Measurements from ENCODE around the gene NPLOC4. TPM values are rescaled to one million over a fixed set of nuclear protein-coding genes. Genes with fewer than 3 reads are reported as not detected.

NPLOC4 gene
- total and polyA plus RNA-seq, 12 donors, result 41.7 to 140 (median 80.3) TPM

GRCh38 chr17:81662002-81662401 is 25.1 kb upstream of the NPLOC4 start:
- Histone ChIP-seq H3K4me1 (replicated peaks in 1 of 2) (peaks cover 8 to 12% of the 10 kb centered on the region in 2 donors), H3K27ac (no peak overlapping the region), H3K9me3 (replicated peaks in 1 of 3) (no peaks in the 10 kb centered on the region), H3K4me3 (no peak overlapping the region), H3K27me3 (no peaks in the 10 kb centered on the region), H3K36me3 (replicated peaks in 1 of 2) (peaks cover 0 to 9% of the 10 kb centered on the region in 2 donors)
- 89 to 96% (median 92%) methylated on average over 4 of the region's 4 CpGs for WGBS, 4 donors
- TF ChIP-seq POLR2A (IDR thresholded peaks at IDR 0.05) (no peak), CTCF (IDR thresholded peaks at IDR 0.05) (no peak)
- no peak for DNase-seq
- intact Hi-C loops (cut with DNase I), result no loop called here

DNA sequence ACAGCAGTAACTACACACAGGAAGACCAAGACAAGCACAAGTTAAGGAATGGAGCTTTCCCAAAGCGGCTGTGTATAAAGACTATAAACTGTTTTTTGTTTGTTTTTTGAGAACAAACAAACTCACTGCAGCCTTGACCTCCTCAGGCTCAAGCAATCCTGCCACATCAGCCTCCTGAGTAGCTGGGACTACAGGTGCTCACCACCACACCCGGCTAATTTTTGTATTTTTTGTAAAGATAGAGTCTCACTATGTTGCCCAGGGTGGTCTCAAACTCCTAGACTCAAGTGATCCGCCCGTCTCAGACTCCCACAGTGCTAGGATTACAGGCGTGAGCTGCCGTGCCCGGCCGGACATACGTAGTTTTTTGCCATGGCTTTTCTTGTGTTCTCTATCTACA is 23.5 kb upstream of the NPLOC4 start:
- Histone ChIP-seq H3K4me3 (no peak overlapping the region), H3K36me3 (replicated peaks in 1 of 2) (peaks cover 0 to 9% of the 10 kb centered on the region in 2 donors), H3K9me3 (replicated peaks in 1 of 3) (no peaks in the 10 kb centered on the region), H3K4me1 (replicated peaks in 1 of 2) (peaks cover 3 to 5% of the 10 kb centered on the region in 2 donors), H3K27ac (no peak overlapping the region), H3K27me3 (no peaks in the 10 kb centered on the region)
- no peak for DNase-seq
- intact Hi-C loops (cut with DNase I), result no loop called here
- 88 to 94% (median 91%) methylated on average over 9 of the region's 9 CpGs for WGBS, 4 donors
- TF ChIP-seq POLR2A (IDR thresholded peaks at IDR 0.05) (no peak), CTCF (IDR thresholded peaks at IDR 0.05) (no peak)

- H3K36me3 ChIP-seq (replicated peaks in 1 of 2), result no peaks in the 10 kb centered on the region
- H3K4me3 ChIP-seq, result no peak overlapping the region
- peak in 2 of 7 donors; percentile 41 to 49 for DNase-seq
- 46 to 65% (median 51%) methylated on average over 5 of the region's 5 CpGs for WGBS, 4 donors
- TF ChIP-seq POLR2A (IDR thresholded peaks at IDR 0.05) (no peak), CTCF (IDR thresholded peaks at IDR 0.05) (no peak)
- no peak overlapping the region for H3K27ac ChIP-seq
- intact Hi-C loops (cut with DNase I), result no loop called here
- no peaks in the 10 kb centered on the region for H3K9me3 ChIP-seq (replicated peaks in 1 of 3)
- no peaks in the 10 kb centered on the region for H3K27me3 ChIP-seq
- no peaks in the 10 kb centered on the region for H3K4me1 ChIP-seq (replicated peaks in 1 of 2)
Measured at GRCh38 chr17:81659038-81659437, 22.1 kb upstream of the NPLOC4 start.

DNA sequence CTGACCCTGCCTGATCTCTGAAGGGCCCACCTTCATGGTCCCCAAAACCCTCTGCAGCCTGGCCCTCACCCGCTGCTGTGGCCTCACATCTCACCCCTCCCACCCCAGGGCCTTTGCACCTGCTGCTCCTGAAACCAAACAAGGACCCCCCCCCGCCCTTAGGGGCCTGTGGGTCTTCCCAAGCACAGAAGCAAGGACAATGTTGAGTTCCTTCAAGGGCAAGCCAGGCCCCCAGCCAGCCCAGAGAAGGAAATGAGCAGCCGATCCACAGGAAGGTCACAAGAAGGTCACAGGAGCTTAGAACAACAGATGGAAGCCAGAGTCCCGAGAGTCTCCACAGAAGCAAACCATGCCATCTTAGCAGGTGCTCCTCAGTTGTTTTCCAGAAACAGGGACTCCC is 19.9 kb upstream of the NPLOC4 start:
- no peaks in the 10 kb centered on the region for H3K27me3 ChIP-seq
- WGBS, 4 donors, result 33 to 64% (median 58%) methylated on average over 4 of the region's 4 CpGs

More for the DNA sequence above, 19.9 kb upstream of the NPLOC4 start:
- H3K9me3 ChIP-seq (replicated peaks in 1 of 3), result no peaks in the 10 kb centered on the region
- TF ChIP-seq CTCF (IDR thresholded peaks at IDR 0.05) (no peak), POLR2A (IDR thresholded peaks at IDR 0.05) (no peak)
- intact Hi-C loops (cut with DNase I), result no loop called here
- H3K4me1 ChIP-seq (replicated peaks in 1 of 2), result no peaks in the 10 kb centered on the region
- no peaks in the 10 kb centered on the region for H3K36me3 ChIP-seq (replicated peaks in 1 of 2)
- no peak for DNase-seq
- H3K27ac ChIP-seq, result no peak overlapping the region
- H3K4me3 ChIP-seq, result no peak overlapping the region
